Keratinocyte (primary cell): ENCODE results near the gene KDM5B. TPM values are rescaled to one million over a fixed set of nuclear protein-coding genes. Genes with fewer than 3 reads are reported as not detected.

Experiments used
- DNase-seq: peaks from one replicate; pipeline ENCODE4 v3.0.0-alpha.2; 2011; ENCODE audit warnings: low read depth, missing footprints, low spot score
- FAIRE-seq: peaks from 2 replicates; lab custom pipeline; 2011; peaks lifted over from hg19 to GRCh38; lab: Jason Lieb, UNC
- H2AFZ ChIP-seq: 2 replicates; pipeline ENCODE4 v1.6.0; 2012; ENCODE audit warnings: low read length, control low read depth, inconsistent platforms; ENCODE audit not compliant: control insufficient read depth
- H3K27ac ChIP-seq: 2 replicates; pipeline ENCODE4 v1.5.1; 2011; ENCODE audit warnings: low read length; ENCODE audit not compliant: control insufficient read depth, insufficient read depth
- H3K27me3 ChIP-seq: 3 replicates; pipeline ENCODE4 v1.6.0; 2011; ENCODE audit warnings: low read length; ENCODE audit not compliant: control insufficient read depth, insufficient read depth; ENCODE audit errors: extremely low read depth
- H3K36me3 ChIP-seq, 2 experiments: 2 replicates in 1 of 2; 3 replicates in 1 of 2; pipeline ENCODE4 v1.5.1; 2011; ENCODE audit warnings: low read length in 2 of 2, mild to moderate bottlenecking in 1 of 2; ENCODE audit not compliant: control insufficient read depth in 2 of 2, insufficient read depth in 2 of 2; ENCODE audit errors: extremely low read depth in 1 of 2
- H3K4me1 ChIP-seq: 3 replicates; pipeline ENCODE4 v1.5.1; 2011; ENCODE audit warnings: low read length; ENCODE audit not compliant: control insufficient read depth, insufficient read depth; ENCODE audit errors: extremely low read depth
- H3K4me2 ChIP-seq: 3 replicates; pipeline ENCODE4 v1.6.0; 2011; ENCODE audit warnings: low read depth, low read length; ENCODE audit not compliant: control insufficient read depth, insufficient read depth; ENCODE audit errors: extremely low read depth
- H3K4me3 ChIP-seq, 3 experiments: fragments of 200-600 bp in 1 of 3; sonication (generic) in 1 of 3; 2 replicates in 2 of 3; 3 replicates in 1 of 3; pipeline ENCODE4 v1.5.1; 2011 to 2016; ENCODE audit warnings: low read length in 3 of 3, mild to moderate bottlenecking in 3 of 3, control low read depth in 2 of 3, inconsistent platforms in 1 of 3, low read depth in 1 of 3, mixed read lengths in 1 of 3, mixed run types in 1 of 3, moderate library complexity in 1 of 3; ENCODE audit not compliant: control insufficient read depth in 2 of 3, insufficient read depth in 2 of 3; ENCODE audit errors: extremely low read depth in 1 of 3
- H3K79me2 ChIP-seq: 2 replicates; pipeline ENCODE4 v1.6.0; 2012; ENCODE audit warnings: low read length; ENCODE audit not compliant: control insufficient read depth, insufficient read depth
- H3K9ac ChIP-seq: 3 replicates; pipeline ENCODE4 v1.6.0; 2011; ENCODE audit warnings: low read length; ENCODE audit not compliant: control insufficient read depth, insufficient read depth; ENCODE audit errors: extremely low read depth
- H3K9me1 ChIP-seq: 3 replicates; pipeline ENCODE4 v1.6.0; 2011; ENCODE audit warnings: low read length; ENCODE audit not compliant: control insufficient read depth, insufficient read depth; ENCODE audit errors: extremely low read depth
- H3K9me3 ChIP-seq: 2 replicates; pipeline ENCODE4 v1.5.1; 2012; ENCODE audit warnings: low read depth, low read length; ENCODE audit not compliant: control insufficient read depth
- H4K20me1 ChIP-seq: 3 replicates; pipeline ENCODE4 v1.6.0; 2011; ENCODE audit warnings: low read length; ENCODE audit not compliant: control insufficient read depth, insufficient read depth; ENCODE audit errors: extremely low read depth
- CTCF ChIP-seq, 3 experiments: IDR thresholded peaks in 1 of 3; conservative IDR thresholded peaks in 1 of 3; optimal IDR thresholded peaks in 1 of 3; 2 replicates in 2 of 3; 3 replicates in 1 of 3; pipeline versions ENCODE3 to v1.5.1; 2011; ENCODE audit warnings: low read length in 3 of 3, mild to moderate bottlenecking in 3 of 3, moderate library complexity in 2 of 3, control low read depth in 1 of 3, inconsistent platforms in 1 of 3; ENCODE audit not compliant: insufficient read depth in 2 of 3; ENCODE audit errors: extremely low read depth in 1 of 3
- EZH2 ChIP-seq: IDR thresholded peaks from one replicate; pipeline ENCODE4 v1.6.1; 2012; ENCODE audit warnings: inconsistent platforms, mild to moderate bottlenecking, low read length, moderate library complexity
- dilution Hi-C: fragments of 300-500 bp; cut with MboI; formaldehyde crosslinking; loops from one replicate; pipeline ENCODE4 v1.7.0; 2020; ENCODE audit warnings: low sequenced_read_pairs; ENCODE audit not compliant: extremely low pct_ligation_motif_present
- polyA plus RNA-seq, 5 experiments: library from polyadenylated mRNA; depleted of rRNA in 3 of 5; stranded (reverse) in 3 of 5; stranded (forward) in 1 of 5; unstranded in 1 of 5; fragments of >200 nt; gene quantifications; 1 replicate in 1 of 5; 2 replicates in 3 of 5; 3 replicates in 1 of 5; pipeline versions ENCODE4 v1.2.1 to v1.2.3, GENCODE V29; 2011 to 2012; ENCODE audit warnings: missing spikeins in 2 of 5, low read depth in 1 of 5, low replicate concordance in 1 of 5

The KDM5B gene
- polyA plus RNA-seq, 1 donor (not counting 4 experiments of a cell fraction or from before 2014, with no cell fraction given) = 60.1 TPM

- Histone ChIP-seq H3K79me2 (no peaks in the 10 kb centered on the region), H3K9ac (no peak overlapping the region), H4K20me1 (no peaks in the 10 kb centered on the region), H3K27ac (no peak overlapping the region), H3K9me1 (no peaks in the 10 kb centered on the region), H3K27me3 (peaks cover 36% of the 10 kb centered on the region), H3K4me1 (no peaks in the 10 kb centered on the region), H3K9me3 (no peaks in the 10 kb centered on the region), H3K4me2 (no peak overlapping the region), H3K36me3 (no peaks in the 10 kb centered on the region), H3K4me3 (no peak overlapping the region), H2AFZ (no peak overlapping the region)
- DNase-seq = no peak
- no peak for FAIRE-seq
- dilution Hi-C loops = no loop called here
- TF ChIP-seq EZH2 = no peak
- no peak for TF ChIP-seq CTCF (optimal IDR thresholded peaks at IDR 0.05 in 1 of 3, IDR thresholded peaks at IDR 0.05 in 1 of 3, conservative IDR thresholded peaks at IDR 0.05 in 1 of 3; ENCODE audit: extremely low read depth in 1 of 3, insufficient read depth in 2 of 3, low read length in 3 of 3)
Measured at GRCh38 chr1:202681736-202682420, 126.3 kb downstream of the KDM5B start.

GRCh38 chr1:202680586-202681352, 127.5 kb downstream of the KDM5B start:
- DNase-seq (no peak), FAIRE-seq (no peak)
- no peaks in the 10 kb centered on the region for H3K36me3 ChIP-seq
- H3K4me3 ChIP-seq = no peak overlapping the region
- peaks cover 36% of the 10 kb centered on the region for H3K27me3 ChIP-seq
- no peak for TF ChIP-seq EZH2
- no peak for TF ChIP-seq CTCF (optimal IDR thresholded peaks at IDR 0.05 in 1 of 3, IDR thresholded peaks at IDR 0.05 in 1 of 3, conservative IDR thresholded peaks at IDR 0.05 in 1 of 3; ENCODE audit: extremely low read depth in 1 of 3, insufficient read depth in 2 of 3, low read length in 3 of 3)
- H2AFZ ChIP-seq = no peak overlapping the region
- H3K4me2 ChIP-seq = no peak overlapping the region
- H3K4me1 ChIP-seq = no peaks in the 10 kb centered on the region
- H3K79me2 ChIP-seq = no peaks in the 10 kb centered on the region
- no peaks in the 10 kb centered on the region for H3K9me1 ChIP-seq
- no peaks in the 10 kb centered on the region for H3K9me3 ChIP-seq
- dilution Hi-C loops = no loop called here
- no peak overlapping the region for H3K27ac ChIP-seq
- no peaks in the 10 kb centered on the region for H4K20me1 ChIP-seq
- H3K9ac ChIP-seq = no peak overlapping the region
